ENCODE measurements around the gene FGD5. TPM values are rescaled to one million over a fixed set of nuclear protein-coding genes. Genes with fewer than 3 reads are reported as not detected.

FGD5 gene
- total RNA-seq, 1 donor from 2014 or later: 294 TPM

DNA sequence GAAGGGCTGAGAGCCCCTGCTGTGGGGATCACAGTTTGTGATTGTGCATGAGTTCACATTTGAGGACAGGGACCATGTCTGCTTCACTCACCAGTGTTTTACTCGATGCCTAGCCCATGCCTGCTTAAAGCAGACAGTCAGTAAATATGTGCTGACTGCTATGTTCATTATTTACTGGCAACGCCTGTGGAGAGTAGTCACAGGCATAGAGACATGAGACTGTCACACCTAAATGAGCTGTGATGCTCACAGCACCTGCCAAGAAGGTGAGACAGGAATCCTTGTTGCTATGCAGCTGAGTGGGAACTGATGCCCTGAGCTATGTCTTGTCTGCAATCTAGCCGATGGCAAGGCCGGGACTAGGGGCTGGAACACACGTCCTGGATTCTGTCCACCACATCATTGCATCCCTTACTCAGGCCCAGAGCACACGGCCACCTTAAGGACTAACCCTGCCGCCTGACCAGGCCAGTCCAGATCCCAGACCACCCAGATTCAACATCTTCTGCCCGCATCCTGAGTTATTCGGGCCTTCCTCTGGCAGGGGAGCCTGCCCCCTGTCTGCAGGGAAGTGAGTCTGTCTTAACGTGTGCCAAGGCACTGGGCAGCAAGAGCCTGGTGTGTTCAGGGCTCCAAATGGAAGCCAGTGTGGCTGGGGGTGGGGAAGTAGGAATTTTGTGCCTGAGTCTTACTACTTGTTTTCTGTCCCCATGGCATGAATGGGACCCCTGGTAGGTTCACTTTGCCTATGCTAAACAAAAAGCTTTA, 44.8 kb downstream of the FGD5 start:
- DNase-seq (ENCODE audit: low spot score): no peak
- Mint-ChIP-seq H3K4me3 (ENCODE audit: unreplicated experiment) (no peak overlapping the region), H3K4me1 (ENCODE audit: unreplicated experiment) (peaks cover 53% of the 10 kb centered on the region), H3K27ac (ENCODE audit: unreplicated experiment) (peak overlapping the region; percentile 90), H3K9me3 (ENCODE audit: unreplicated experiment) (no peaks in the 10 kb centered on the region), H3K27me3 (ENCODE audit: unreplicated experiment) (peaks cover 14% of the 10 kb centered on the region), H3K36me3 (ENCODE audit: low read depth, unreplicated experiment) (peaks cover 49% of the 10 kb centered on the region)
- TF ChIP-seq, protein P1, sequence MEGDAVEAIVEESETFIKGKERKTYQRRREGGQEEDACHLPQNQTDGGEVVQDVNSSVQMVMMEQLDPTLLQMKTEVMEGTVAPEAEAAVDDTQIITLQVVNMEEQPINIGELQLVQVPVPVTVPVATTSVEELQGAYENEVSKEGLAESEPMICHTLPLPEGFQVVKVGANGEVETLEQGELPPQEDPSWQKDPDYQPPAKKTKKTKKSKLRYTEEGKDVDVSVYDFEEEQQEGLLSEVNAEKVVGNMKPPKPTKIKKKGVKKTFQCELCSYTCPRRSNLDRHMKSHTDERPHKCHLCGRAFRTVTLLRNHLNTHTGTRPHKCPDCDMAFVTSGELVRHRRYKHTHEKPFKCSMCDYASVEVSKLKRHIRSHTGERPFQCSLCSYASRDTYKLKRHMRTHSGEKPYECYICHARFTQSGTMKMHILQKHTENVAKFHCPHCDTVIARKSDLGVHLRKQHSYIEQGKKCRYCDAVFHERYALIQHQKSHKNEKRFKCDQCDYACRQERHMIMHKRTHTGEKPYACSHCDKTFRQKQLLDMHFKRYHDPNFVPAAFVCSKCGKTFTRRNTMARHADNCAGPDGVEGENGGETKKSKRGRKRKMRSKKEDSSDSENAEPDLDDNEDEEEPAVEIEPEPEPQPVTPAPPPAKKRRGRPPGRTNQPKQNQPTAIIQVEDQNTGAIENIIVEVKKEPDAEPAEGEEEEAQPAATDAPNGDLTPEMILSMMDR (IDR thresholded peaks at IDR 0.05; ENCODE audit: unreplicated experiment): no peak

DNA sequence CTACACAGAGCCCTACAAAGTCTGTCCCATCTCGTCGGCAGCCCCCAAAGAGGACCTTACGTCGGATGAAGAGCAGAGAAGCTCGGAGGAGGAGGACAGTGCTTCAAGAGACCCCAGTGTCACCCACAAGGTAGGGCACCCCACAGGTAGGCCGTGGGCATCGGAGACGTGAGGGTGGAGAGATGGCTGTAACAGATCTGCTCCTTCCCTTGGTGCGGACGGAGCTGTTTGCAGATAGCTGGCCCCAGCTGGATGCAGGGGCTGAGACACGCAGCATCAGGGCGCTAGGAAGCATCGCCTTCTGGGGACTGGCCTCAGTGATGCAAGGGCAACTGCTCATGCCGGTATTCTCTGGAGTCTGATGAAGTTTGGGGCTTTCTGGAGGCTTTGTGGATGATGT, 45.4 kb downstream of the FGD5 start:
- Mint-ChIP-seq H3K4me1 (ENCODE audit: unreplicated experiment) (peaks cover 53% of the 10 kb centered on the region), H3K4me3 (ENCODE audit: unreplicated experiment) (peak overlapping the region; percentile 35), H3K9me3 (ENCODE audit: unreplicated experiment) (no peaks in the 10 kb centered on the region), H3K27ac (ENCODE audit: unreplicated experiment) (no peak overlapping the region), H3K36me3 (ENCODE audit: low read depth, unreplicated experiment) (peaks cover 55% of the 10 kb centered on the region), H3K27me3 (ENCODE audit: unreplicated experiment) (peaks cover 14% of the 10 kb centered on the region)
- TF ChIP-seq, protein P1 (IDR thresholded peaks at IDR 0.05; ENCODE audit: unreplicated experiment): no peak
- DNase-seq (ENCODE audit: low spot score): no peak

DNA sequence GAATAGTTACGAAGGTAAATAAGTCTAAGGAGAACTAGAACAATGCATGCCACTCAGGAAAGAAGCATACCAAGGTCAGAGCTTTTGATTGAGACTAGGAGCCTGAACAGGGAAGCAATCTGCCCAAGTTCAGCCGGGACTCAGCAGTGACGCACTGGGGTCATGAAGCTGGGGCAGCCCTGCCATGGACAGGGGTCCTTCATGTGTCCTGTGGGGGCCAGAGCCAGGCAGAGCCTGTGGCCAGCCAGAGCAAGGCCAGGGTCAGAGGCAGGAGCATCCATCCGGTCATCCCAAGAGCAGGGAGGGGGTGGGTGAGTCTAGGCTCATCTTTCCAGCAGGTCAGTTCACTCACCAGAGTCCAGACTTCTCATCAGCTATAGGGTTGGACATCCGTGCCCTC, 47.9 kb downstream of the FGD5 start:
- no peak overlapping the region for H3K4me3 Mint-ChIP-seq (ENCODE audit: unreplicated experiment)
- no peak overlapping the region for H3K27ac Mint-ChIP-seq (ENCODE audit: unreplicated experiment)
- H3K36me3 Mint-ChIP-seq (ENCODE audit: low read depth, unreplicated experiment): peaks cover 79% of the 10 kb centered on the region
- TF ChIP-seq, protein P1 (IDR thresholded peaks at IDR 0.05; ENCODE audit: unreplicated experiment): no peak
- H3K9me3 Mint-ChIP-seq (ENCODE audit: unreplicated experiment): no peaks in the 10 kb centered on the region
- H3K4me1 Mint-ChIP-seq (ENCODE audit: unreplicated experiment): peaks cover 53% of the 10 kb centered on the region
- H3K27me3 Mint-ChIP-seq (ENCODE audit: unreplicated experiment): peaks cover 9% of the 10 kb centered on the region
- DNase-seq (ENCODE audit: low spot score): no peak

DNA sequence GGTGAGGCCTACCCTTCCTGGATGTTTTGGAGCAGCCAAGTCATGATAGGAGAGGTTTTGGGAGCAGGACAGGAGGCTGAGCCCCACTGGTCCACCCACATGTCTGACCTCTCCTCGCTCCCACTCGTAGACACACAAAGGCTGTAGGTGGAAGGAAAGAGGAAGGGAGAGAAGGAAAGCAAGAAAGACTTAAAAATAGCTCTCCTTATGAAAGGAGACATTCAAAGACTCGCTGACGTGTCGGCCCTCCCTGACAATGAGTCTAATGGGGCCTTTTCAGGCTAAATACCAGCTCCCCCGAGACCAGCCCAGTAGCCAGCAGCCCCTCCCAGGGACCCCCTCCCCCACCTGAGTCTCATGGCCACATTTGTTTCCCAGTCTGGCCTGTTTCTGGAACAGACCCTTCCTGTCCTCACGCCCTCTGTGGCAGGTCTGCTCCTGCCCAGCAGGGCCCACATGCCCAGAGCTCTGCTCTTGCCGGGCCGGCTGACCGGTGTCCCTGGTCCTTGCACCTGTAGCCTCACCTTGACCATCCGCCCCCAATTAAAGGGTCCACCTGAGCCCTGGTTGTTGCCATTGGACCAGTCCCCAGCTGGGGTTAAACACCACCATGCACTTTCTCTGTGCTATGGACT, 49.3 kb downstream of the FGD5 start:
- H3K4me3 Mint-ChIP-seq (ENCODE audit: unreplicated experiment): peak overlapping the region; percentile 56
- peaks cover 15% of the 10 kb centered on the region for H3K27me3 Mint-ChIP-seq (ENCODE audit: unreplicated experiment)
- TF ChIP-seq, protein P1 (IDR thresholded peaks at IDR 0.05; ENCODE audit: unreplicated experiment): no peak
- no peak overlapping the region for H3K27ac Mint-ChIP-seq (ENCODE audit: unreplicated experiment)
- peaks cover 42% of the 10 kb centered on the region for H3K4me1 Mint-ChIP-seq (ENCODE audit: unreplicated experiment)
- peaks cover 85% of the 10 kb centered on the region for H3K36me3 Mint-ChIP-seq (ENCODE audit: low read depth, unreplicated experiment)
- no peaks in the 10 kb centered on the region for H3K9me3 Mint-ChIP-seq (ENCODE audit: unreplicated experiment)
- no peak for DNase-seq (ENCODE audit: low spot score)

Data from endothelial cell (in vitro differentiated cells).